ENCODE measurements around the gene RARS1.

Gene RARS1

GRCh38 chr5:168486136-168486879 lies at the start of gene RARS1:
Gene RARS1 (plus strand): TSS chr5:168486471. CDS start chr5:168486499, 28 bp downstream.
- no peak for TF ChIP-seq ZNF274 (IDR thresholded peaks at IDR 0.05; ENCODE audit: low read depth, low read length)
- H3K4me3 ChIP-seq (ENCODE audit: low read length): peak within 1 kb of the TSS; percentile 81

DNA sequence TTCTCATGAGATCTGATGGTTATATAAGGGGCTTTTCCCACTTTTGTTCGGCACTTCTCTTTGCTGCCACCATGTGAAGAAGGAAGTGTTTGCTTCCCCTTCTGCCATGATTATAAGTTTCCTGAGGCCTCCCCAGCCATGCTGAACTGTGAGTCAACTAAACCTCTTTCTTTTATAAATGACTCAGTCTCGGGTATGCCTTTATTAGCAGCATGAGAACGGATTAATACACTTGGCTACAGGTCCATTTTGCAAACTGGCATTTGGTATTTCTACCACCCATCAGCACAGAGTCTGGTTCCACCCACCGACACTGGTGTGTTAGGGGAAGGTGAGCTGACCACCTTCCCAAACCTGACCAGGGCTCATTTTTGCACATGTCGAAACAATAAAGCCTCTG lies 47.9 kb upstream of the RARS1 start:
- TF ChIP-seq ZNF274 (IDR thresholded peaks at IDR 0.05; ENCODE audit: low read depth, low read length): no peak
- no peak overlapping the region for H3K4me3 ChIP-seq (ENCODE audit: low read length)

DNA sequence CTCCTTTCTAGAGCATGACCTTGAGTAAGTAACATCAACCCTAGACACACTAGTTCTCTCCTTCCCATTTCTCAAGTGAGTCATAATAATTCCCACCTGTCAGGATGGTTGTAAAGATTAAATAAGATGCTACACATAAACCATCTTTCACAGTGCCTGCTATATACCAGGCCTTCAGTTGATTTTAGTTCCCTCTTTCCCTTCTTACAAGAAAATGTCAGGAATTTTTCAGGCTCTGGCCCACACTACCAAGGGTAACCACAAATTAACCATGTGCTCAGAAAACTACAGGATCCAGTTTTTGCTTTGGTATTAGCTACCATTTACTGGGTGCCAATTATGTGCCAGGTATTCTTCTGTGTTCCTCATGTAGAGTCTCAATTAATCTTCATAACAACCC lies 42.7 kb upstream of the RARS1 start:
- H3K4me3 ChIP-seq (ENCODE audit: low read length): no peak overlapping the region

GRCh38 chr5:168443950-168444700 lies 42.1 kb upstream of the RARS1 start:
- no peak for TF ChIP-seq ZNF274 (IDR thresholded peaks at IDR 0.05; ENCODE audit: low read depth, low read length)
- no peak overlapping the region for H3K4me3 ChIP-seq (ENCODE audit: low read length)

More for the DNA sequence above, 42.7 kb upstream of the RARS1 start:
- TF ChIP-seq ZNF274 (IDR thresholded peaks at IDR 0.05; ENCODE audit: low read depth, low read length): no peak

DNA sequence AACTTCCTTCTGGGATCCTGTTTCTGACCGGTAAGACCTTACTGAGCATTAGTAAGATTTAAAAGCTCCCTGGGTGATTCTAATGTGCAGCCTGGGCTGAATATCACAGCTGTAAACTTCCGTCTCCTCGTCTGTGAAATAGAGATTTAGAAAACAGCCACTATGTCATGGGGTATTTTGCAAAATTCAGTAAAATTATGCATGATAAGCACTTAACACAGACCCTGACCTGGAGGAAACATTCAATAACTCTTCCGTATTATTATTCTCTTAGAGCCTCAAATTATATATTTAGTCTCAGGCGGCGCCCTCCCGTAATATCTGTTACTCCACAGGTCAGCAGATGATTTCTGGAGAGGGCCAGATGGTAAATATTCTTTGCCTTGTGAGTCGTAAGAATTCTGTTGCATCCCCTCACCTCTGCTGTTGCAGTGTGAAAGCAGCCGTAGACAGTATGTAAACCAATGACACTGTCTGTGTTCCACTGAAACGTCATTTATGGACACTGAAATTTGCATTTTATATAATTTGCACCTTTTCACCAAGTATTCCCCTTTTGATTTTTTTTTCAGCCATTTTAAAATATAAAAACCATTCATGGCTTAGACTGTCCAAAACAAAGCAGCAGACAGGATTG lies 39.2 kb upstream of the RARS1 start:
- no peak for TF ChIP-seq ZNF274 (IDR thresholded peaks at IDR 0.05; ENCODE audit: low read depth, low read length)
- H3K4me3 ChIP-seq (ENCODE audit: low read length): no peak overlapping the region

DNA sequence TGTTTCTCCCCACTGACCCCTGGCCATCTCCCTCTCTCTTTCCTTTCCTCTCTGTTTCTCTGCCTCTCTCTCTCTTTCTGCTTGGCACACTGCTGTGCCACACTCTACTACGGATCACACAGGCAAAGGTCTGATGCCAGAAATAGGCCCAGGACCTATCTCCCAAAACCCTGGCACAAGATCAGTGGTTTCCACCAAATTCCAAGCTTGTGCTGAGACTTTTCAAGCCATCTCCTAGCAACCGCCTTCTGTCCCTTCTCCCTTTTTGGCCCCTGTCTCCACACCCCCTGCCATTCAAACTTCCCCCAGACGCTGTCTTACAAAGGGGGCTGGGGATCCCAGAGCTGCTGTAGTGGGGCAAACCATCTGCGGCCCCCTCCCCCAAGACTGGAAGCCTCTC lies 38.5 kb upstream of the RARS1 start:
- H3K4me3 ChIP-seq (ENCODE audit: low read length): no peak overlapping the region
- no peak for TF ChIP-seq ZNF274 (IDR thresholded peaks at IDR 0.05; ENCODE audit: low read depth, low read length)

GRCh38 chr5:168449166-168449565 lies 37.1 kb upstream of the RARS1 start:
- H3K4me3 ChIP-seq (ENCODE audit: low read length): no peak overlapping the region
- no peak for TF ChIP-seq ZNF274 (IDR thresholded peaks at IDR 0.05; ENCODE audit: low read depth, low read length)

GRCh38 chr5:168451565-168451964 lies 34.7 kb upstream of the RARS1 start:
- no peak for TF ChIP-seq ZNF274 (IDR thresholded peaks at IDR 0.05; ENCODE audit: low read depth, low read length)
- H3K4me3 ChIP-seq (ENCODE audit: low read length): no peak overlapping the region

DNA sequence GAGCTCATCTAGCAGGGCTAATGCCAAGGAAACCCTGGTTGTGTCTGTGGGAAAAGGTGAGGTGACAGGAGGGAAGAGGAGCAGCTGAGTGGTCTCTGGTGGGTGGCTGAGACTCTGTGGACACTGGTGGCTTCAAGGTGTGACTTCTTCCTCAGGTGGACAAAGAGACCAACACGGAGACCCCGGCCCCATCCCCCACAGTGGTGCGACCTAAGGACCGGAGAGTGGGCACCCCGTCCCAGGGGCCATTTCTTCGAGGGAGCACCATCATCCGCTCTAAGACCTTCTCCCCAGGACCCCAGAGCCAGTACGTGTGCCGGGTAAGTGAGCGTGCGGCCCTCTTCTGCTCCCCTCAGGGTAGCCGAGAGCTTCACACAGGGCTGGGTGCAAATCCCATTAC lies 31.1 kb upstream of the RARS1 start:
- no peak overlapping the region for H3K4me3 ChIP-seq (ENCODE audit: low read length)
- no peak for TF ChIP-seq ZNF274 (IDR thresholded peaks at IDR 0.05; ENCODE audit: low read depth, low read length)

DNA sequence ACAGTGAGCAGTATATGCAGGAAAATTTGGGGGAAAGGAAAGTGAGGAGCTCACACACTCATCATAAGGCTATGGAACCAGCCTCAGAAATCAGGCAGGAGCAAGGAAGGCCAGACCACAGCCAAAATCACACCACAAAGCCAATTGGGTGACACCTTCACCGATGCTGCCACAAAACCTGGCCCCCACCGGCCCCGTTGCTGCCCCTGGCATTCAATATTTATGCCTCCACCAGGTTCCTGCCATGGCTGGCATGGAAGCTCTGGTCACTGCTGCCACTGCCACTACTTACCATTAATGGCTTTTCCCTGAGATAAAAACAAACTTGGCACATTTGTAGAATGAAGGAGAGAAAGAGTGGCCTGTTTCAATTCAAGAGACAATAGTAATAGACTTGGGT lies 28.7 kb upstream of the RARS1 start:
- TF ChIP-seq ZNF274 (IDR thresholded peaks at IDR 0.05; ENCODE audit: low read depth, low read length): no peak
- H3K4me3 ChIP-seq (ENCODE audit: low read length): no peak overlapping the region

GRCh38 chr5:168460606-168461005 lies 25.7 kb upstream of the RARS1 start:
- TF ChIP-seq ZNF274 (IDR thresholded peaks at IDR 0.05; ENCODE audit: low read depth, low read length): no peak
- H3K4me3 ChIP-seq (ENCODE audit: low read length): no peak overlapping the region

- H3K4me3 ChIP-seq (ENCODE audit: low read length): no peak overlapping the region
- TF ChIP-seq ZNF274 (IDR thresholded peaks at IDR 0.05; ENCODE audit: low read depth, low read length): no peak
These were observed 23.2 kb upstream of the RARS1 start for GRCh38 chr5:168463081-168463480.

- no peak overlapping the region for H3K4me3 ChIP-seq (ENCODE audit: low read length)
- TF ChIP-seq ZNF274 (IDR thresholded peaks at IDR 0.05; ENCODE audit: low read depth, low read length): no peak
These were observed 22.1 kb upstream of the RARS1 start for GRCh38 chr5:168464214-168464613.

DNA sequence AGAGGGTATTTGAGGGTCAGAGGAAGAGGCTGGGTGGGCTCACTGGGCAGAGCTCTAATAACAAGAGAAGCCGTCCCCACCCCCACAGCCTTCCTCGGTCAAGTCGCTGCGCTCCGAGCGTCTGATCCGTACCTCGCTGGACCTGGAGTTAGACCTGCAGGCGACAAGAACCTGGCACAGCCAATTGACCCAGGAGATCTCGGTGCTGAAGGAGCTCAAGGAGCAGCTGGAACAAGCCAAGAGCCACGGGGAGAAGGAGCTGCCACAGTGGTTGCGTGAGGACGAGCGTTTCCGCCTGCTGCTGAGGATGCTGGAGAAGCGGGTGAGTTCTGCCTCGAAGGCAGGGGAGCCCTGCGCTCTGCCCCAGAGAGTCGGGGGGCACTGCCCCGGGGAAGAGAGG lies 21.6 kb upstream of the RARS1 start:
- no peak overlapping the region for H3K4me3 ChIP-seq (ENCODE audit: low read length)
- no peak for TF ChIP-seq ZNF274 (IDR thresholded peaks at IDR 0.05; ENCODE audit: low read depth, low read length)

All from GM08714 (cell line).